ENCODE measurements around the gene PACS2.
"Not testable (repeated sequence)": the region's sequence is repeated elsewhere in the genome, so short reads cannot be mapped to it uniquely, and the experiment has no call there.

PACS2 gene

DNA sequence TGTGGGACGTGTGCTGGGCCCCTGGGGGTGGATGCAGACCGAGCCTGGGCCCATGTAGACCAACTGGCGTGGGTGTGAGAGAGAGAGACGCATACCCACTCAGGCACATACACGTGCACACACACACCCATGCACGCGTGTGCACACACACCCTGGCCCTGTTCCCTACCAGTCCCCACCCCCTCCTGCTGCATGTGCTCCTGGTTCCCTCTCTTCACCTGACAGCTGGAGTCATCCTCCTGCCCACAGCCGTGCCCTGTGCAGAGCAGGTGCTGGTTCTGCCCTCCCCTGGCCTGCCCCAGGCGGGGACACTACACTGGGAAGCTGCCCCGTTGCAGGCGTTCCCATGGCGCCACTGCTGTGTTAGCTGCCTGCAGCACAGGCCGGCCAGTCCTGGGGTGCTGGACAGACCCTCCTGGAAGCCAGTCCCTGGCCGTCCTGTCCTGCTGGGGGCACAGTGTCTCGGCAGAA lies 18.5 kb downstream of the PACS2 start:
- DNase-seq = no peak

GRCh38 chr14:105333613-105334364 lies 19.2 kb downstream of the PACS2 start:
- no peak for DNase-seq

- no peak for DNase-seq
These were observed 20.1 kb downstream of the PACS2 start for GRCh38 chr14:105334383-105335230.

- DNase-seq = not testable (repeated sequence)
These were observed 20.6 kb downstream of the PACS2 start for GRCh38 chr14:105335231-105335542.

DNA sequence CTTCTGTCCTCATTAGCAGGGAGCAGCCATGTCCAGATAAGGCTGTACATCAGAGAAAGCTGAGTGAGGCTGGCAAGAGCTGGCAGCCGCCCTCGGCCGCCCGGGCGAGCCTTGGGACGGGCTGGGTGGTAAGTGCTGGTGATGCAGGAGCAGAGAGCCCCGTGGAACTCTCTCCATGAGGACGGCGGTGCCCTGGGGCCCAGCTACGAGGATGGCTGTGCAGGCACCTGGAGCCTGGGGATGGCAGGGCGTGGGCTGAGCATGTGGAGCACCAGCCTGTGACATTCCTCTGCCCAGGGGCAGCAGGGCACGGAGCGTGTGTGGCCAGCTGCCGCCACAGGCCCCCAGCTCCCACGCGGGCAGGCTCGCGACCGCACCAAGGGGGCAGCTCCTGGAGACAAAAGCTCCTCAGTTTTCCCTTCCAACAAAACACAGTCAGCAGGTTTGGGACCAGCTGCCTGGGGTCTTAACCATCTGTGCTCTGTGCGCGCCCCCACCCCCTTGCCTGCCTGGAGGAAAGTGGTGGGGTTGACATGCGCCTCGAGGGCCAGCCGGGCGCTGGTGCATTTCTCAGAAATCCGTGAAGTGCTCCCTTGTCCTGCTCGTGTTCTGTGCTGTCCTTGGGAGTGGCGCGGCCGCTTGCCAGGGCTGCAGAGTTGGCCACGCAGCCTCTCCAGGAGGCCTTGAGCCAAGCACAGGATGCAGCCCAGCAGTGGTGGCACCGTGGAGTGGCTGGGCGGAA lies 21.4 kb downstream of the PACS2 start:
- no peak for DNase-seq

DNA sequence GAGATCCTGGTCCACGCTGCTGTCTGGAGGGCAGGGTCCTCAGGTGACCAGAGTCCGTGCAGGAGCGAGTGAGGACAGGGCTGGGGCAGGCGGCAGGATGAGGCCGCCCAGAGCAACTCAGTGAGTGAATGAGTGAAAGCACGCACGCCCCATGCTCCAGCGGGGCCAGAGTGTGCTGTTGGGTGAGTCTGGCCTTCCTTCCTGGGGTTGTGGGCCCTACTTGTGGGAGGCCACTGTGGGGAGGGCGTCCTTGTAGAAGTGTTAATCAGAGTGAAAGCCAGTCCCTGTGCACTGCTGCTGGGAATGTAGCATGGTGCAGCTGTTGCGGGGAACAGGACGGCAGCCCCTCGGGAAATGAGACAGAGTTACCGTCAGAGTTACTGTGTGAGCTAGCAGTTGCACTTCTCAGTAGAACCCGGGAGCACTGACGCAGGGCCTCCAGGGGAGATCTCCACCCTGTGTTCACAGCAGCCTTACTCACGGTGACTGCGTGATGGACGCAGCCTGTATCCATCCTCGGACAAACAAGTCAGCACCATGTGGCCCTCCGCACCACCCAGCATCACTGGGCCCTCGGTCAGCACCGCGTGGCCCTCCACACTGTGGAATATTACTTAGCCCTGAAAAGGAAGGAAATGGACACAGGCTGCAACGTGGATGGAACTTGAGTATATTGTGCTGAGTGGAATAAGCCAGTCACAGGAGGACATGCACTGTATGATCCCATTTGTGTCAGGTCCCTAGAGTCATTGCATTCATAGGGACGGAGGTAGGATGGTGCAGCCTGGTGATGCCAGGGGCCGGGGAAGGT lies 22.1 kb downstream of the PACS2 start:
- no peak for DNase-seq

DNA sequence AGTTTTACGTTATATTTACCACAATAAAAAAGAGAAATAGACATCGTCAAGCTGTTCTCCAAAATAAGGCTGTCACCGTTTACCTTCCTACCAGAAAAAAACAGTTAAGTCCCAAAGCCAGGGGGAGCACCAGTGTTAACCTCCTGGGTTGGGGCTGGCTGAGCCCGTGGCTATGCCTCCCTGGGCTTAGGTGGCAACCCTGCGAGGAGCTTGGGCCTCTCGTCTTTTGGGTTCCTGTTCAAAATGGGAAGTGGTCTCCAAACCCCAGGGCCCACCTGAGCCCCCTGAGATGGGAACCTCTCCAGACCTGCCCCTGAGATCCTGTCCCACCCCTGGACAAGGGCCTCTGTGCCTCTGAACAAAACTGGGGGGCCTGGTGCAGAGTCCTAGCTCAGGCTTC lies 22.9 kb downstream of the PACS2 start:
- DNase-seq = no peak

DNA sequence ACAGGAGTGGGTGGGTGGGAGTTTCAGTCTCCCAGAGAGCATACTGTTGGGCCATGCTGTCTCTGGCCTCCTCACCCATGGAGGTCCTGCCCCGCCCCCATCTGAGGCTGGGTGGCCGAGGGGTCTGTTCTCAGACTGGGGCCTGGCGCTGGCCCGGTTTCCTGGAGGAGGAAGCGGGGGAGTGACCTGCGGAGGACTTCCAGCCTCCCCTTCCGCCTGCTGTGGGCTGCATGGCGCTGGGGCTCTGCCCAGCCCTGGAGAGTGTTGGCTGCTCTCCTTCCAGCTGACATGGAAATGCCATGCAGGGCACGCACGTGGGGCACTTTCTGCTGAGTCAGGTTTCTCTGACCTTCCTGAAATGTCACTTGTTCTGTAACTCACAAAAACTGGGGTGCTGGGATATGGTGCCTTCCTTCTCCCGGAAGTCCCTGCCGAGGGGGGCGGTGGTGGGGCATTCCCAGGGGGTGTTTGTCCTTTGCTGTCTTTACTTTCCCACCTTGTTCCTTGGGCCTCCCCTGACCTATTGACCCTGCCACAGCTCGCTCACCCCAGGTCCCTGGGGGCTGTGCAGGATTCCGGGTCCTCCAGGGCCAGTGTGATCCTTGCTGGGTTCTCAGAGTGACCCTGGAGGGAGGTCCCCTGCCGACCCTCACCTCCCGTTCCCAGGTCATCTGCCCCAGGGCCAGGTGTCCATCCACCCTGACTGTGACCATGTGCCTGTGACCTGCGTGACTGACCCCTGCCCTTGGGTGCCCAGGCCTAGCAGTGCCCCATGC lies 23.6 kb downstream of the PACS2 start:
- DNase-seq = no peak

DNA sequence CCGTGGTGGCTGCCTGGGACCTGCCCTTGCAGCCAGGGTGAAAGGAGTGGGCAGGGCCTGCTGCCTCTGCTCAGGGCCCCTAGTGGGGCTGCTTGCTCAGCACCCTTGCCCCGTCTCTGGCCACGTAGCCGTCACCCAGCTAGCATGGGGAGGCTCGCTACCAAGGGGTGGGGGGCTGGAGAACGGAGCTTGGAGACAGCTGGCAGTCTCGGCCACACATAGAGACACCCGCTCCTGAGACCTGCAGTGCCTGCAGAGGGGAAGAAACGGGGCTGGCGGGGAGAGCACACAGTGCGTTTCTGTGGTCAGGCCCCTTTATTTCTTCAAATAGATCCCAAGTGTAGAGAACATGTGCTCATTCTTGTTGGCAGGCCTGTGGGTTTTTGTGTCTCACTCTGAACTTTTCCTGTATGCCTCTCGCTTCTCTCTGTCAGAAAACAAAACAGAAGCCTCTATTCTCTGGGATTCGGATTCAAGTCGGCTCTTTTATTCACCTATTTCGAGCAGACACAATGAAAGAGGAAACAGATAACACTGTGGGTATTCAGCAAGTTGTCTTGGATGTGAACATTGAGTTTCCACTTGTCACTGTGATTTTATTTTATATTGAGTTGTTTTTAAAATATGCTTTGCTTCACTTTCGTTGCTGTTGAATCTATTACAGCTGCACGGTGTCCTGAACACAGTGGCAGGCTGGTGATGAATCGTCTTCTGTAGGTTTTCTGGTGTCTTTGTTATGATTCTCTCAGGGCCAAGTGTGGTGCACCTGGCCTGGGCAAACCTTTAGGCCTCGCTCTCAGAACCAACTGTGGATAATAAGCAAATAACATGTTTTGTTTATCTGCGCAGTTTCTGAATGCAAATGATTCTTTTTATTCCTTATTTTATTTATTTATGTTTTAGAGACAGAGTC lies 26.5 kb downstream of the PACS2 start:
- no peak for DNase-seq

- DNase-seq = no peak
These were observed 28.6 kb downstream of the PACS2 start for GRCh38 chr14:105343194-105343593.

GRCh38 chr14:105346200-105346533 lies 31.6 kb downstream of the PACS2 start:
- DNase-seq = no peak

GRCh38 chr14:105346876-105347586 lies 32.5 kb downstream of the PACS2 start:
- DNase-seq = no peak

DNA sequence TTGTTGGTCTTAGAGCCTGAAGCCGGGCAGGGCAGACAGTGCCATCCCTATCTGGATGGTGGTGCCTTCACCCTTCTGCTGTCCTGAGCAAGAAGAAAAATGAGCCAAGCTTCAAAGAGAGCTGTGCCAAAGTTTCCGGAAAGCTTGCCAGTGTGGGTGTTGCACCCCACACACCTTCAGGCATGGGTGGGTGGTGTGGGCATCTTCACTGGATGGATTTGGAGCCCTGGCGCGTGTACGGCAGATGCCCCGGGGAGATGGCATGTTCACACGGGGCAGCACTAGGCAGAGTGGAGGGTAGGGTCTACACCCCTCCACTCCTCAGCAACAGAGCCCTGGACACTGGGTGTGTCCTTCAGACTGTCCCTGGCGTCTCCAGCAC lies 33.0 kb downstream of the PACS2 start:
- no peak for DNase-seq

DNA sequence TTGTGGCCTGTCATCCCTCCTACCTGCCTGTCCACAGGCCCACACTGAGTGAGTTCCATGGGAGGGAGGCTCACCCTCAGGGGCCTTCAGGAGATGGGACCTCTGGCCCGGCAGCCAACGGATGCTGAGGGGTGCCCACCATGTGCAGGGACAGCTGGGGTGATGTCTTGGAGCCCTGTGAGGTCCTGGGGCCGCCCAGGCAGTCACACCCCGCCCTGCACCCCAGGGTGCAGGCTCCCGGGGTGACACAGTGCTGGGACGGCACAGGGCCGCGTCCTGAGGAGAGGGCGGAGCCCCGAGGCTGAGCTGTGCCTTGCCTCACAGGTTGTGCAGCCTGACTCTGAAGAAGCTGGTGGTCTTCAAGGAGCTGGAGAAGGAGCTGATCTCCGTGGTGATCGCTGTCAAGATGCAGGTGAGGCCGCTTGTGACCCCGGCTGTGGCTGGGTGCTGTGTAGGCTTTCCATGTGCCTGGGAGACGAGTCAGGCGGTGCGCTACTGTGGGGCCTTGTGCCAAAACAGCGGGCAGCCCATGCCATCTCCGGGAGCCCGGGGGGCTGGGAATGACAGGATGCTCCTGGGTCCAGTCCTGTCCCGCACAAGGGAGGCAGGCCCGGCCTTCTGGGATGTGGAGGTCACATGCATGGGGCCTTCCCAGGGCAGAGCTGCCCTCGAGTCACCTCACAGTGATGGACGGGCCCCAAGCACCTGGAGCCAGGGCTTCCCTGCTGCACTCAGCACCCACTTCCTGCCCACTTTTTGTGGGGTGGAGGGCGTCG lies 33.8 kb downstream of the PACS2 start:
- no peak for DNase-seq

GRCh38 chr14:105348945-105349699 lies 34.6 kb downstream of the PACS2 start:
- DNase-seq = no peak

GRCh38 chr14:105349992-105350391 lies 35.4 kb downstream of the PACS2 start:
- DNase-seq = no peak

DNA sequence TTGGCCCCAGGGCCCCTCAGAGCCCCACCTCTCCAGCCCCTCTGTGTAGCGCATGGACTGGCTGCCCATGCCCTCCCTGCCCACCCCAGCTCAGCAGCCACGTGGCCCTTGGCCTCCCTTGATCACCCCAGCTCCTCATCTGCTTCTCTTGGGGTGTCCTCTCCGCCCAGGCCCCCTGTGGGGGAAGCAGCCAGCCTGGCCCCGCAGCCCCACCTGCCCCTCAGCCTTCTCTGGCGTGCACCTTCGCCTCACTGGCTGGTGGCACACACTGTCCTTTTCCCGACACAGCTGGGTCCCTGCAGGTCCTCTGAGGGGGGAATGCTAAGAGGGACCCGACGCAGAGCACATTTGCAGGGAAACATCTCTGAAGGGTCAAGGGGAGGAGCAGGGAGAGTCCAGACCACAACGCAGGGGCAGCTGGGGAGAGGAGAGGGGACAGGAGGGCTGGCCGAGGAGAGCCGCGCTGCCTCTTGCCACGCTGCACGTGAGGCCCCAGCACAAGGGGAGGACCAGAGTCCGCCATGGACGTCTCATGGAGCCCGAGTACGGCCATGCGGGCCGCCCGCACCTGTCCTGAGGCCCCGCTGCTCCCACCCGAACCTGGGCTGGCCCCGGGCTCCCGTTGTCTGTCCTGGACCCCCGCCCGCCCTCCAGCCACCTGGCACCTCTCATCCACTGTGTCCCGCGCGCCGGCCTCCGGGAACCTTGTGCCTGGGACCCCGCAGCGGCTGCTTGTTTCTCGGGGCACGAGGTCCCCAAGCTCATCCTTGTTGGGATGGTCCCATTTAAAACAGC lies 36.1 kb downstream of the PACS2 start:
- no peak for DNase-seq

DNA sequence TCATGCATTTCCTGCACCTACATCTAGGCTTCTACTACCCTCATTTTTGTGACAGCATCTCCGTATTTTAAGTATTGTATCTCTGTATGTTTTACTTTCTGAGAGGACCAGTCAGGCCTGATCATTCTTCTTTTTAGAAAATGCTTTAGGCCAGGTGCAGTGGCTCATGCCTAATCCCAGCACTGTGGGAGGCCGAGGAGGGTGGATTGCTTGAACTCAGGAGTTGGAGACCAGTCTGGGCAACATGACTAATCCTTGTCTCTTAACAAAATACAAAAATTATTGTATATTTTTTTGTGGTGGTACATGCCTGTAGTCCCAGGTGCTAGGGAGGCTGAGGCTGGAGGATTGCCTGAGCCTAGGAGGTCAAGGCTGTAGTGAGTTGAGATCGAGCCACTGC lies 36.9 kb downstream of the PACS2 start:
- no peak for DNase-seq
